Mammary epithelial cell (primary cell): ENCODE data around the gene CTIF.

Experiments used
- EZH2 ChIP-seq: IDR thresholded peaks from 2 replicates; pipeline ENCODE4 v1.6.1; 2012; ENCODE audit warnings: low read length, inconsistent platforms, borderline replicate concordance
- TF ChIP-seq, protein P1 (sequence below), 2 donors: IDR thresholded peaks in 1 of 2; conservative IDR thresholded peaks in 1 of 2; 2 replicates each; pipeline ENCODE4 v1.5.1; 2011 to 2012; ENCODE audit warnings: inconsistent platforms in 2 of 2, low read length in 2 of 2, mild to moderate bottlenecking in 2 of 2, control low read depth in 1 of 2, low read depth in 1 of 2; ENCODE audit not compliant: insufficient read depth in 1 of 2; ENCODE audit errors: extremely low read depth in 1 of 2

DNA sequence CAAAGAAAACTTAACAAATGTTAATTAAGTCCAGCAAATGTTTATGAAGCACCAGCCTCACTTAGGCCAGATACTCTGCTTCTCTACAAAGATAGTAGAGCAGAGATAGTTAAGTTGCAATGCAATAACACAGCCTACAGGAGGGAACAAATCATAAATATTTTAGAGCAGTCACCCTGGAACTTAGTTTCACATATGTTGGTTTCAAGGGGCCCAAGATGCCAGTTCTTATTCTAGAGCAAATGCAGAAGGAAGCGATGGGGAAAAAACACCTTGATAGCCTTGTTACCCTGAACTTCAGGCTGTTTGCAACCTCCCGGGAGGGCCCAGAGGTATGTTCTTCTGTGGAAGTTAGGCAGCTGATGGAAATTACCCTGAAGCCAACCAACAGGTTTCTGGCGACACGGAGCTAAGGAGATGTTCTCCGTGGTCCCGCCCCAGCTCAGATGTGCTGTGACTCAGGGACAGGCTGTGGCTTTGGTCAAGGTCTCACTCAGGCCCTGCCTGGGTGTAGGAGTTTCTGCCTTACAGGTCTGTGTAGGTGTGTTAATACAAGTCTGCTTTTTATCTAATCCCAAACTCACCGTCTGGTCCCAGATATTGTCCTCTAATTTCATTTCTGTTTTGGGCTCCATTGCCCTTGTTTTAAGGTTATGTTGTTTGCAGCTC, 3.8 kb downstream of the CTIF start:
- TF ChIP-seq EZH2: no peak
- TF ChIP-seq, protein P1, sequence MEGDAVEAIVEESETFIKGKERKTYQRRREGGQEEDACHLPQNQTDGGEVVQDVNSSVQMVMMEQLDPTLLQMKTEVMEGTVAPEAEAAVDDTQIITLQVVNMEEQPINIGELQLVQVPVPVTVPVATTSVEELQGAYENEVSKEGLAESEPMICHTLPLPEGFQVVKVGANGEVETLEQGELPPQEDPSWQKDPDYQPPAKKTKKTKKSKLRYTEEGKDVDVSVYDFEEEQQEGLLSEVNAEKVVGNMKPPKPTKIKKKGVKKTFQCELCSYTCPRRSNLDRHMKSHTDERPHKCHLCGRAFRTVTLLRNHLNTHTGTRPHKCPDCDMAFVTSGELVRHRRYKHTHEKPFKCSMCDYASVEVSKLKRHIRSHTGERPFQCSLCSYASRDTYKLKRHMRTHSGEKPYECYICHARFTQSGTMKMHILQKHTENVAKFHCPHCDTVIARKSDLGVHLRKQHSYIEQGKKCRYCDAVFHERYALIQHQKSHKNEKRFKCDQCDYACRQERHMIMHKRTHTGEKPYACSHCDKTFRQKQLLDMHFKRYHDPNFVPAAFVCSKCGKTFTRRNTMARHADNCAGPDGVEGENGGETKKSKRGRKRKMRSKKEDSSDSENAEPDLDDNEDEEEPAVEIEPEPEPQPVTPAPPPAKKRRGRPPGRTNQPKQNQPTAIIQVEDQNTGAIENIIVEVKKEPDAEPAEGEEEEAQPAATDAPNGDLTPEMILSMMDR (conservative IDR thresholded peaks at IDR 0.05 in 1 of 2, IDR thresholded peaks at IDR 0.05 in 1 of 2; ENCODE audit: extremely low read depth in 1 of 2, insufficient read depth in 1 of 2, low read depth in 1 of 2, low read length in 2 of 2): peak in 1 of 2 donors; percentile 14
